ENCODE measurements around the gene BORCS8. TPM values are rescaled to one million over a fixed set of nuclear protein-coding genes. Genes with fewer than 3 reads are reported as not detected.

The BORCS8 gene
- polyA plus RNA-seq, 1 of the 3 experiments (the other 2 are of a cell fraction), result 36.4 TPM

GRCh38 chr19:19214892-19215291 lies 22.9 kb upstream of the BORCS8 start:
- Histone ChIP-seq H4K20me1 (ENCODE audit: insufficient read depth) (no peaks in the 10 kb centered on the region), H3K4me3 (ENCODE audit: low read depth in 2 of 2, low read length in 1 of 2) (no peak overlapping the region), H3F3A (replicated peaks; ENCODE audit: insufficient read depth) (no peaks in the 10 kb centered on the region), H3K79me2 (ENCODE audit: insufficient read depth) (no peaks in the 10 kb centered on the region), H3K4me1 (ENCODE audit: control insufficient read depth in 1 of 2, insufficient read depth in 2 of 2, low read depth in 1 of 2, low read length in 1 of 2) (peaks cover 0 to 6% of the 10 kb centered on the region in 2 experiments; a peak in 1 of 4 replicates), H3K9me2 (no peaks in the 10 kb centered on the region), H3K27me3 (ENCODE audit: insufficient read depth) (peaks cover 12% of the 10 kb centered on the region), H3K27ac (ENCODE audit: low read depth in 2 of 2, low read length in 1 of 2) (no peak overlapping the region), H3K36me3 (replicated peaks in 1 of 2; ENCODE audit: control insufficient read depth in 1 of 2, insufficient read depth in 2 of 2, low read length in 1 of 2) (no peaks in the 10 kb centered on the region), H2AFZ (ENCODE audit: low read depth) (no peak overlapping the region), H3K9me3 (no peaks in the 10 kb centered on the region), H3K4me2 (no peak overlapping the region), H3K9ac (no peak overlapping the region)
- CTCF ChIA-PET, result interaction anchor here (1.3 kb wide), 1 partner anchor 69 kb away, joined by 4 read pairs; no protein-coding TSS in a partner anchor
- DNase-seq, result no peak
- TF ChIP-seq REST (IDR thresholded peaks at IDR 0.05; ENCODE audit: low read depth, low read length), result peak; percentile 97
- TF ChIP-seq POLR2AphosphoS5 (IDR thresholded peaks at IDR 0.05; ENCODE audit: low read depth, low read length), result no peak
- no peak for TF ChIP-seq USF2 (IDR thresholded peaks at IDR 0.05; ENCODE audit: borderline replicate concordance, low read depth, low read length)
- no peak for TF ChIP-seq ZBTB33 (IDR thresholded peaks at IDR 0.05; ENCODE audit: borderline replicate concordance, low read depth)
- TF ChIP-seq FOXJ3 (CRISPR knock-in tag; IDR thresholded peaks at IDR 0.05), result no peak
- TF ChIP-seq FOXM1 (IDR thresholded peaks at IDR 0.05; ENCODE audit: low read depth), result no peak
- no peak for TF ChIP-seq RFX5 (IDR thresholded peaks at IDR 0.05; ENCODE audit: low read length)
- POLR2A ChIA-PET, result no interaction called here
- 24% methylated on average over 2 of the region's 8 CpGs for WGBS (ENCODE audit: low lambda C conversion rate)

- Histone ChIP-seq H2AFZ (ENCODE audit: low read depth) (no peak overlapping the region), H3K36me3 (replicated peaks in 1 of 2; ENCODE audit: control insufficient read depth in 1 of 2, insufficient read depth in 2 of 2, low read length in 1 of 2) (no peaks in the 10 kb centered on the region), H3K27ac (ENCODE audit: low read depth in 2 of 2, low read length in 1 of 2) (no peak overlapping the region), H3K4me3 (ENCODE audit: low read depth in 2 of 2, low read length in 1 of 2) (no peak overlapping the region), H3K4me2 (no peak overlapping the region), H3K27me3 (ENCODE audit: insufficient read depth) (peaks cover 12% of the 10 kb centered on the region), H3K9ac (no peak overlapping the region), H4K20me1 (ENCODE audit: insufficient read depth) (no peaks in the 10 kb centered on the region), H3K9me3 (no peaks in the 10 kb centered on the region), H3K4me1 (ENCODE audit: control insufficient read depth in 1 of 2, insufficient read depth in 2 of 2, low read depth in 1 of 2, low read length in 1 of 2) (peaks cover 0 to 6% of the 10 kb centered on the region in 2 experiments; a peak in 1 of 4 replicates), H3F3A (replicated peaks; ENCODE audit: insufficient read depth) (no peaks in the 10 kb centered on the region), H3K9me2 (no peaks in the 10 kb centered on the region), H3K79me2 (ENCODE audit: insufficient read depth) (no peaks in the 10 kb centered on the region)
- POLR2A ChIA-PET, result no interaction called here
- WGBS (ENCODE audit: low lambda C conversion rate), result 55% methylated on average over 5 of the region's 5 CpGs
- CTCF ChIA-PET, result interaction anchor here (0.8 kb wide), 1 partner anchor 40 kb away, joined by 3 read pairs; no protein-coding TSS in a partner anchor
- no peak for DNase-seq
- TF ChIP-seq PBX3 (IDR thresholded peaks at IDR 0.05) (no peak), MAX (IDR thresholded peaks at IDR 0.05; ENCODE audit: low read depth) (no peak), EP300 (IDR thresholded peaks at IDR 0.05; ENCODE audit: borderline replicate concordance in 1 of 2, low read depth in 1 of 2, low read length in 1 of 2) (no peak), IRF3 (IDR thresholded peaks at IDR 0.05; ENCODE audit: low read depth, low read length) (no peak), NRF1 (IDR thresholded peaks at IDR 0.05; ENCODE audit: low read depth, low read length) (no peak), FOSL2 (IDR thresholded peaks at IDR 0.05; ENCODE audit: borderline replicate concordance, low read depth) (no peak), RCOR1 (IDR thresholded peaks at IDR 0.05; ENCODE audit: low read length) (no peak), JUND (IDR thresholded peaks at IDR 0.05) (no peak), SIN3A (IDR thresholded peaks at IDR 0.05; ENCODE audit: borderline replicate concordance, low read depth, low read length) (no peak), YY1 (IDR thresholded peaks at IDR 0.05; ENCODE audit: low read depth) (no peak), USF1 (IDR thresholded peaks at IDR 0.05; ENCODE audit: borderline replicate concordance, low read depth) (no peak)
These were observed 22.2 kb upstream of the BORCS8 start for GRCh38 chr19:19214159-19214490.
